Activated naive CD8-positive, alpha-beta T cell treated with anti-CD3 and anti-CD28 coated beads for 36 hours (primary cell): ENCODE results near the gene CPN1. TPM values are rescaled to one million over a fixed set of nuclear protein-coding genes. Genes with fewer than 3 reads are reported as not detected.

Source experiments
- DNase-seq: peaks from one replicate; pipeline ENCODE4 v3.0.0; 2021
- H3K27ac Mint-ChIP-seq: one replicate; pipeline ENCODE4 v1.8.0; 2022; ENCODE audit warnings: mild to moderate bottlenecking, moderate library complexity, mixed read lengths
- H3K27me3 Mint-ChIP-seq: one replicate; pipeline ENCODE4 v1.8.0; 2022; ENCODE audit warnings: mild to moderate bottlenecking, mixed read lengths
- H3K36me3 Mint-ChIP-seq: one replicate; pipeline ENCODE4 v1.8.0; 2021; ENCODE audit warnings: mild to moderate bottlenecking, mixed read lengths
- H3K4me1 Mint-ChIP-seq: one replicate; pipeline ENCODE4 v1.8.0; 2021; ENCODE audit warnings: mixed read lengths
- H3K4me3 Mint-ChIP-seq: one replicate; pipeline ENCODE4 v1.8.0; 2022; ENCODE audit warnings: mild to moderate bottlenecking, moderate library complexity, mixed read lengths
- H3K9me3 Mint-ChIP-seq: one replicate; pipeline ENCODE4 v1.8.0; 2022; ENCODE audit warnings: mixed read lengths
- total RNA-seq, 2 experiments: library from RNA; stranded (reverse); gene quantifications; one replicate each; pipeline ENCODE4 v1.2.3, GENCODE V29; 2021

The CPN1 gene
- total RNA-seq, 2 experiments from 2014 or later: not detected

DNA sequence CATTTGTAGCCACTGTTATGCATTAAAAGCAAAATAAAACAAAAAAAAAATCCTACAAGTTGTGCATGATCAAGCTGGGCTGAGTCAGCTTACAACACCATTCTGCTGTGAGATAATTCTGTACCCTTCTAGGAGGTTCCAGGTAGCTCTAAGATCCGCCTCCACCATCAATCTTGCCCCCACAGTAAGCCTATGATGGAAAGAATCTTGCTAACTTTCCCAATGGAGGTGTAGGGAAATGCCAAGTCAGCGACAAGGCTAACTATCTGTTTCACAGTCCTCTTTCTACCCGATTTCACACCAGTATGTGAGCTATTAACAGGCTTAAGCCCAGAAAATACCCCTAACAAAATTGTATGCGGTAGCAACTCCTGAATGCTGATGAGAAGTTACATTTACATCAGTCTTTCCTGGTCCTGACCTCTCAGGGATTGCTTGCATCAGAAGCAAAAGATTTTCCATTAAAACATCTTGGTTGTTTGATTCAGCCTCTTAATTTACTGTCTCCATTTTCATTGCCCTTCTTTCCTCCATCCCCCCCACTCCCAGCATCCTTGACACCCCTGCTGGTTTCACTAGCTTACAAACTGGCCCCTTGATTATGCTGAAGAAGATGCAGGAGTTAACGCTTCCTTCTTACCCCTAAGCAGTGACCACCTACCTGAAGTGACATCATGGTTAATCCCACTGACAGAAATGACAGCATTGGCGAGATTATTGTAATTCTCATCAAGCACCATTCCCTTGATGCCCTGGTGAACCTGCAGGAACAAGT lies 27.8 kb downstream of the CPN1 start:
- Mint-ChIP-seq H3K27ac (no peak overlapping the region), H3K4me3 (no peak overlapping the region)

GRCh38 chr10:100046021-100046486 lies 35.6 kb downstream of the CPN1 start:
- H3K4me1 Mint-ChIP-seq: peaks cover 2% of the 10 kb centered on the region
- peak; percentile 73 for DNase-seq
- peaks cover 5% of the 10 kb centered on the region for H3K27me3 Mint-ChIP-seq
- no peaks in the 10 kb centered on the region for H3K36me3 Mint-ChIP-seq
- no peak overlapping the region for H3K4me3 Mint-ChIP-seq
- H3K9me3 Mint-ChIP-seq: no peaks in the 10 kb centered on the region
- no peak overlapping the region for H3K27ac Mint-ChIP-seq

More for the DNA sequence above, 27.8 kb downstream of the CPN1 start:
- H3K9me3 Mint-ChIP-seq: peaks cover 3% of the 10 kb centered on the region
- DNase-seq: no peak
- no peaks in the 10 kb centered on the region for H3K36me3 Mint-ChIP-seq
- H3K27me3 Mint-ChIP-seq: peaks cover 23% of the 10 kb centered on the region
- no peaks in the 10 kb centered on the region for H3K4me1 Mint-ChIP-seq

- Mint-ChIP-seq H3K4me1 (peaks cover 2% of the 10 kb centered on the region), H3K4me3 (no peak overlapping the region), H3K27ac (no peak overlapping the region), H3K27me3 (peaks cover 5% of the 10 kb centered on the region), H3K9me3 (no peaks in the 10 kb centered on the region), H3K36me3 (no peaks in the 10 kb centered on the region)
- no peak for DNase-seq
Measured at GRCh38 chr10:100045592-100045991, 36.1 kb downstream of the CPN1 start.

DNA sequence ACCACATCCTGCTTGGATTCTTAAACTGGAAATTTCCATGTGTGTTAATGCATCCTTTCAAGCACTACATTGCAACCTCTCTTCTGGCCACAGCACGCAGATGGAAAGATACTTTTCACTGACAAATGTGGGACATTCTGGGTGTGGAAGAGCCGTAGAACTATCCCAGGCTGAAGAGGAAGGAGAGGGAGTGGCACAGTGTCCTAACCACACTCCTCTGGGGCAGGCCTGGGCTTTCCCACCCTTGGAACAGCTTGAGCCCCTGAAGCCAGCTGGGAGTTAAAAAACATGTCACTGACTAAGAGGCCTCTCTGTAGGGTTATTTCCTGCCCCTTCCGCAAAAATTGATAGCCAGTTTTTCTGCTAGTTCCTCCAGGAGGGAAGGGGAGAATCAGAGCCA lies 37.9 kb downstream of the CPN1 start:
- Mint-ChIP-seq H3K9me3 (no peaks in the 10 kb centered on the region), H3K27me3 (peaks cover 5% of the 10 kb centered on the region), H3K36me3 (no peaks in the 10 kb centered on the region)

GRCh38 chr10:100043344-100043743 lies 38.3 kb downstream of the CPN1 start:
- Mint-ChIP-seq H3K27ac (no peak overlapping the region), H3K9me3 (no peaks in the 10 kb centered on the region), H3K4me1 (peaks cover 2% of the 10 kb centered on the region), H3K4me3 (no peak overlapping the region), H3K27me3 (peaks cover 5% of the 10 kb centered on the region), H3K36me3 (no peaks in the 10 kb centered on the region)
- no peak for DNase-seq

More for the DNA sequence above, 37.9 kb downstream of the CPN1 start:
- Mint-ChIP-seq H3K27ac (no peak overlapping the region), H3K4me1 (peaks cover 2% of the 10 kb centered on the region), H3K4me3 (no peak overlapping the region)
- DNase-seq: no peak

DNA sequence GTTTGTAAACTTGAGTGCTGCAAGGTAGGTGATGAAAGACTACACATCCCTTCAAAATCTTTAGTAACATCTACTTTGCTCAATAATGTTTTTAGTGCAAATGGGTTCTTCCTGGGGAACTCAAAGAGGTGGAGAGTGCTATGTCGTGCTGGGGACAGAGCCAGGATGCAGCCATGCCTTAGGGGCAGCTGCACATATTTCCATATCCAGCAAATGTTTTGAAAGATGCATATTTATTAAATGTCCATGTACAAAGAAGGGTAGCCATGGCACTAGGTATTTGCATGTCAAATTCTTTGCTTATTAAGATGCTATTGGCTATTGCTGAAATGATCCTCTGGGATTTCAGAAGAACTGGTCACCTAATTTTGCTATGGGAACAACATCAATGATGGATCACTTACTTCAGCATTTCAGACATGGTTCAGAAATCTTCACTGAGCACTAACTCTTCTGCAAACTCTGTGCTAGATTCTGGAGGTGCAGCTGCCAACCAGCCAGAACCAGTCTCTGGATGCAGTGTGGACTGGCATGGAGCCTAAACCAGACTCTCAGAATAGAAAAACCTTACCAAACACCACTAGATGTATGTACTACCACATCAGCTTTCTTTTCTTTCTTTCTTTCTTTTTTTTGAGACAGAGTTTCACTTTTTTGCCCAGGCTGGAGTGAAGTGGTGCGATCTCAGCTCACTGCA lies 40.2 kb downstream of the CPN1 start:
- no peak overlapping the region for H3K4me3 Mint-ChIP-seq
- peaks cover 13% of the 10 kb centered on the region for H3K27me3 Mint-ChIP-seq
- H3K9me3 Mint-ChIP-seq: no peaks in the 10 kb centered on the region
- H3K4me1 Mint-ChIP-seq: peaks cover 2% of the 10 kb centered on the region
- H3K27ac Mint-ChIP-seq: no peak overlapping the region
- DNase-seq: no peak
- no peaks in the 10 kb centered on the region for H3K36me3 Mint-ChIP-seq

- DNase-seq: no peak
- Mint-ChIP-seq H3K9me3 (no peaks in the 10 kb centered on the region), H3K36me3 (no peaks in the 10 kb centered on the region), H3K4me1 (no peaks in the 10 kb centered on the region), H3K27ac (no peak overlapping the region), H3K27me3 (peaks cover 8% of the 10 kb centered on the region), H3K4me3 (no peak overlapping the region)
Measured at GRCh38 chr10:100038561-100039071, 43.1 kb downstream of the CPN1 start.

GRCh38 chr10:100037758-100038315 lies 43.8 kb downstream of the CPN1 start:
- no peak overlapping the region for H3K27ac Mint-ChIP-seq
- DNase-seq: no peak
- no peaks in the 10 kb centered on the region for H3K4me1 Mint-ChIP-seq
- H3K36me3 Mint-ChIP-seq: no peaks in the 10 kb centered on the region
- no peak overlapping the region for H3K4me3 Mint-ChIP-seq
- H3K27me3 Mint-ChIP-seq: peaks cover 11% of the 10 kb centered on the region
- no peaks in the 10 kb centered on the region for H3K9me3 Mint-ChIP-seq

DNA sequence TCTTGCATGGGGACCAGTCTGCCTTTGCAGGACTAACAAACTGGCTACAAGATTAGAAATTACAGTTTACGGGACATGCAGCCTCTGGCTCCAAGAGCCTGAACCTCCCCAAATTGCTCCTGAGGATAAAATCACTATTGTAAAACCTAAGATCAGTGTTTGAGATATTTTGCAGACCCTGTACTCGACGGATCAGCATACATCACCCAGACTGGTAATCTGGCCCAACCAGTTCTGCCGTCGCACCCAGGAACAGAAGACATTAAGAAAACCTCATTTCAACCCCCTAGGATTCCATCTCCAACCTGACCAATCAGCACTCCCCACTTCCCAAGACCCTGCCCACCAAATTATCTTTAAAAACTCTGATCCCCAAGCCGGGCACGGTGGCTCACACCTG lies 44.8 kb downstream of the CPN1 start:
- Mint-ChIP-seq H3K27ac (no peak overlapping the region), H3K4me1 (no peaks in the 10 kb centered on the region), H3K9me3 (no peaks in the 10 kb centered on the region), H3K4me3 (no peak overlapping the region), H3K27me3 (peaks cover 11% of the 10 kb centered on the region), H3K36me3 (no peaks in the 10 kb centered on the region)
- no peak for DNase-seq

GRCh38 chr10:100033766-100034418 lies 47.8 kb downstream of the CPN1 start:
- H3K4me1 Mint-ChIP-seq: no peaks in the 10 kb centered on the region
- no peak overlapping the region for H3K4me3 Mint-ChIP-seq
- no peak overlapping the region for H3K27ac Mint-ChIP-seq
- H3K9me3 Mint-ChIP-seq: no peaks in the 10 kb centered on the region
- H3K36me3 Mint-ChIP-seq: no peaks in the 10 kb centered on the region
- peaks cover 11% of the 10 kb centered on the region for H3K27me3 Mint-ChIP-seq
- no peak for DNase-seq

GRCh38 chr10:100027416-100027815 lies 54.3 kb downstream of the CPN1 start:
- peaks cover 5% of the 10 kb centered on the region for H3K9me3 Mint-ChIP-seq
- no peak overlapping the region for H3K27ac Mint-ChIP-seq
- no peaks in the 10 kb centered on the region for H3K27me3 Mint-ChIP-seq
- no peaks in the 10 kb centered on the region for H3K36me3 Mint-ChIP-seq
- no peak overlapping the region for H3K4me3 Mint-ChIP-seq
- no peaks in the 10 kb centered on the region for H3K4me1 Mint-ChIP-seq
- DNase-seq: no peak

DNA sequence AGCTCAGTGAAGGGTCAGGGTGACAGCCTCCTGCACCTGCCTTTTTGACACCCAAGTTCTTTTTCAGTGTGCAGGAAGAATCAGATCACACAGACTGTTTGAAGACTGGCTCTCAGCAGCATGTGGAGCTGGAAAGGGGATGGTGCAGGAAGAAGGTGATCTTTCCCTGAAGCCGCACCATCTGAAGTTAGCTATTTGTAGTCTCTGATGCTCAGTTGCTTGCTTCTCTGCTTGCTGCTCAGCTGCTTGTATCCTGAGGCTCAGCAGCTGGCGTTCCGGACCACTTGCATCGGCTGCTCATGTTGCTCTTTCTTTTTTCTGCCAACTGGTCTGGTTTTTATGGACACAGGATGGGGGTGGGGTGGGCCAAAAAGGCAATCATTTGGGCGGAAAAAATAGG lies 56.1 kb downstream of the CPN1 start:
- Mint-ChIP-seq H3K9me3 (peaks cover 5% of the 10 kb centered on the region), H3K36me3 (no peaks in the 10 kb centered on the region), H3K4me3 (no peak overlapping the region), H3K27me3 (no peaks in the 10 kb centered on the region), H3K4me1 (peaks cover under 1% of the 10 kb centered on the region), H3K27ac (no peak overlapping the region)
- DNase-seq: no peak

- no peak overlapping the region for H3K27ac Mint-ChIP-seq
- no peak for DNase-seq
- H3K27me3 Mint-ChIP-seq: no peaks in the 10 kb centered on the region
- no peak overlapping the region for H3K4me3 Mint-ChIP-seq
- peaks cover 8% of the 10 kb centered on the region for H3K4me1 Mint-ChIP-seq
- H3K36me3 Mint-ChIP-seq: no peaks in the 10 kb centered on the region
- H3K9me3 Mint-ChIP-seq: peaks cover 5% of the 10 kb centered on the region
Measured at GRCh38 chr10:100024748-100025147, 56.9 kb downstream of the CPN1 start.

- Mint-ChIP-seq H3K9me3 (peaks cover 2% of the 10 kb centered on the region), H3K27ac (no peak overlapping the region), H3K36me3 (no peaks in the 10 kb centered on the region), H3K4me1 (peaks cover 8% of the 10 kb centered on the region), H3K4me3 (no peak overlapping the region), H3K27me3 (no peaks in the 10 kb centered on the region)
- DNase-seq: no peak
Measured at GRCh38 chr10:100022403-100022802, 59.3 kb downstream of the CPN1 start.

DNA sequence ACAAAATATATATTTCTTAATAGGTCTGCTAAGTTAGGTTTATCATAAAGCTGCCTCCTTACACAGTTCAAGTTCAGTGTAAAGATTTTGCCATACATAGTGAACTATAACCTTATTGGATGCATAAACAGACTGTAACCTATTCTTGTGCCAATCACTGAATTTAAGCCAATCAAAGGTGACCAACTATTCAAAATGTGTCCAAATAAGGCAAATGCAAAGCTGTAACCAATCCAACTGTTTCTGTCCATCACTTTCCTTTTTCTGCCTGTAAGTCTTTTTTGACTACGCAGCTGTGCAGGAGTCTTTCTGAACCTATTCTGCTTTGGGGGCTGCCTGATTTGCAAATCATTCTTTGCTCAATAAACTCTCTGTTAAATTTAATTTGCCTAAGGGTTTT lies 60.3 kb downstream of the CPN1 start:
- no peak overlapping the region for H3K4me3 Mint-ChIP-seq
- H3K9me3 Mint-ChIP-seq: peaks cover under 1% of the 10 kb centered on the region
- H3K27me3 Mint-ChIP-seq: no peaks in the 10 kb centered on the region
- H3K27ac Mint-ChIP-seq: no peak overlapping the region
- peaks cover 8% of the 10 kb centered on the region for H3K4me1 Mint-ChIP-seq
- H3K36me3 Mint-ChIP-seq: no peaks in the 10 kb centered on the region
- DNase-seq: no peak
